Measurements from ENCODE around the gene SLC25A45. TPM values are rescaled to one million over a fixed set of nuclear protein-coding genes. Genes with fewer than 3 reads are reported as not detected.
"Not testable (repeated sequence)": the region's sequence is repeated elsewhere in the genome, so short reads cannot be mapped to it uniquely, and the experiment has no call there.

The SLC25A45 gene
- total RNA-seq, 1 donor from 2014 or later, result 12.3 TPM

GRCh38 chr11:65351511-65351910, 30.9 kb downstream of the SLC25A45 start:
- DNase-seq, result no peak
- H3K4me1 Mint-ChIP-seq, result peaks cover 23% of the 10 kb centered on the region
- peaks cover 50% of the 10 kb centered on the region for H3K36me3 Mint-ChIP-seq (ENCODE audit: low read depth)
- POLR2A ChIA-PET, result interaction anchor here (1.4 kb wide), 2 partner anchors 18 to 27 kb away, joined by 5 read pairs; partner anchors contain the start of gene DPF2
- H3K27ac Mint-ChIP-seq, result no peak overlapping the region
- ATAC-seq (ENCODE audit: low read depth), result no peak
- H3K9me3 Mint-ChIP-seq, result no peaks in the 10 kb centered on the region
- no peak for TF ChIP-seq CTCF (IDR thresholded peaks at IDR 0.05)
- no peaks in the 10 kb centered on the region for H3K27me3 Mint-ChIP-seq
- intact Hi-C loops (cut with micrococcal nuclease), result no loop called here
- H3K4me3 Mint-ChIP-seq, result no peak overlapping the region
- CTCF ChIA-PET, result interaction anchor here (2.9 kb wide), 1 partner anchor 22 kb away, joined by 9 read pairs; no protein-coding TSS in a partner anchor

GRCh38 chr11:65341856-65342255, 40.6 kb downstream of the SLC25A45 start:
- intact Hi-C loops (cut with micrococcal nuclease), result no loop called here
- no peak for ATAC-seq (ENCODE audit: low read depth)
- H3K27ac Mint-ChIP-seq, result no peak overlapping the region

GRCh38 chr11:65340226-65340625, 42.2 kb downstream of the SLC25A45 start:
- Mint-ChIP-seq H3K36me3 (ENCODE audit: low read depth) (peaks cover 68% of the 10 kb centered on the region), H3K27ac (no peak overlapping the region), H3K27me3 (no peaks in the 10 kb centered on the region), H3K9me3 (no peaks in the 10 kb centered on the region), H3K4me1 (peaks cover 20% of the 10 kb centered on the region), H3K4me3 (no peak overlapping the region)
- TF ChIP-seq CTCF (IDR thresholded peaks at IDR 0.05), result no peak
- ATAC-seq (ENCODE audit: low read depth), result no peak
- DNase-seq, result no peak
- intact Hi-C loops (cut with micrococcal nuclease), result no loop called here
- POLR2A ChIA-PET, result interaction anchor here (0.6 kb wide), 1 partner anchor 59 kb away, joined by 6 read pairs; no protein-coding TSS in a partner anchor
- CTCF ChIA-PET, result no interaction called here

More at GRCh38 chr11:65341856-65342255, 40.6 kb downstream of the SLC25A45 start:
- POLR2A ChIA-PET, result interaction anchor here (1.3 kb wide), 1 partner anchor 8 kb away, joined by 4 read pairs; the partner anchor contains the start of gene DPF2
- DNase-seq, result no peak
- CTCF ChIA-PET, result interaction anchor here (0.6 kb wide), 1 partner anchor 23 kb away, joined by 3 read pairs; no protein-coding TSS in a partner anchor
- no peaks in the 10 kb centered on the region for H3K27me3 Mint-ChIP-seq
- no peaks in the 10 kb centered on the region for H3K9me3 Mint-ChIP-seq
- TF ChIP-seq CTCF (IDR thresholded peaks at IDR 0.05), result no peak
- peaks cover 12% of the 10 kb centered on the region for H3K4me1 Mint-ChIP-seq
- peaks cover 81% of the 10 kb centered on the region for H3K36me3 Mint-ChIP-seq (ENCODE audit: low read depth)
- H3K4me3 Mint-ChIP-seq, result no peak overlapping the region

- no peaks in the 10 kb centered on the region for H3K9me3 Mint-ChIP-seq
- ChIA-PET POLR2A (interaction anchor here (0.6 to 1.0 kb wide), 3 partner anchors 15 to 128 kb away, joined by 3 to 6 read pairs (median 4); no protein-coding TSS in a partner anchor), CTCF (interaction anchor here (1.9 kb wide), 2 partner anchors 9 to 72 kb away, joined by 4 to 7 read pairs; no protein-coding TSS in a partner anchor)
- intact Hi-C loops (cut with micrococcal nuclease), result no loop called here
- no peak for ATAC-seq (ENCODE audit: low read depth)
- TF ChIP-seq CTCF (IDR thresholded peaks at IDR 0.05), result no peak
- H3K27ac Mint-ChIP-seq, result no peak overlapping the region
- no peak overlapping the region for H3K4me3 Mint-ChIP-seq
- no peaks in the 10 kb centered on the region for H3K27me3 Mint-ChIP-seq
- peaks cover 31% of the 10 kb centered on the region for H3K4me1 Mint-ChIP-seq
- no peak for DNase-seq
- peaks cover 56% of the 10 kb centered on the region for H3K36me3 Mint-ChIP-seq (ENCODE audit: low read depth)
These were observed 43.8 kb downstream of the SLC25A45 start for GRCh38 chr11:65338676-65339075.

GRCh38 chr11:65334696-65335295, 47.6 kb downstream of the SLC25A45 start:
- H3K36me3 Mint-ChIP-seq (ENCODE audit: low read depth), result peaks cover 22% of the 10 kb centered on the region
- H3K27ac Mint-ChIP-seq, result peak overlapping the region; percentile 73
- H3K4me3 Mint-ChIP-seq, result peak overlapping the region; percentile 98
- H3K9me3 Mint-ChIP-seq, result no peaks in the 10 kb centered on the region
- intact Hi-C loops (cut with micrococcal nuclease), result loop anchor here (1.0 to 5.0 kb wide), 4 partner anchors 72 to 322 kb away; partner anchors contain the start of genes ARL2, POLA2 and SYVN1
- POLR2A ChIA-PET, result interaction anchor here (0.6 to 2.3 kb wide), 8 partner anchors 23 to 557 kb away, joined by 3 to 11 read pairs (median 4); no protein-coding TSS in a partner anchor
- TF ChIP-seq CTCF (IDR thresholded peaks at IDR 0.05), result no peak
- DNase-seq (no peak), ATAC-seq (ENCODE audit: low read depth) (no peak)
- no peaks in the 10 kb centered on the region for H3K27me3 Mint-ChIP-seq
- H3K4me1 Mint-ChIP-seq, result peaks cover 38% of the 10 kb centered on the region
- CTCF ChIA-PET, result interaction anchor here (1.0 to 10.1 kb wide), 4 partner anchors 20 to 321 kb away, joined by 3 to 110 read pairs (median 3); partner anchors contain the start of genes ARL2 and CDC42EP2

GRCh38 chr11:65332591-65332990, 49.9 kb downstream of the SLC25A45 start:
- POLR2A ChIA-PET, result interaction anchor here (0.6 to 2.5 kb wide), 14 partner anchors 10 to 670 kb away, joined by 3 to 24 read pairs (median 6); partner anchors contain the start of genes BANF1, NEAT1, POLA2 and TIGD3
- peaks cover 35% of the 10 kb centered on the region for H3K4me1 Mint-ChIP-seq
- not testable (repeated sequence) for ATAC-seq (ENCODE audit: low read depth); DNase-seq; H3K4me3 Mint-ChIP-seq; H3K36me3 Mint-ChIP-seq (ENCODE audit: low read depth); H3K27me3 Mint-ChIP-seq; H3K9me3 Mint-ChIP-seq; H3K27ac Mint-ChIP-seq
- intact Hi-C loops (cut with micrococcal nuclease), result loop anchor here (5.0 kb wide), 3 partner anchors 70 to 320 kb away; partner anchors contain the start of genes ARL2, POLA2 and SYVN1
- CTCF ChIA-PET, result interaction anchor here (0.8 to 10.1 kb wide), 6 partner anchors 15 to 108 kb away, joined by 3 to 110 read pairs (median 16); partner anchors contain the start of genes CDC42EP2 and POLA2
